Measurements from ENCODE around the gene NRP2.

GRCh38 chr2:205699515-205700289 is 17.4 kb downstream of the NRP2 start:
- TF ChIP-seq CTCF (IDR thresholded peaks at IDR 0.05; ENCODE audit: low read depth, low read length, poor library complexity, severe bottlenecking): no peak
- no peak for TF ChIP-seq EZH2phosphoT487 (IDR thresholded peaks at IDR 0.05; ENCODE audit: borderline replicate concordance, low read length)

Measured in DOHH2 (cell line).